H54 (cell line): ENCODE data around the gene EIF4G1.
A peak's percentile ranks its signal among the peaks of the same experiment; 100 is the strongest.

Experiments
- DNase-seq: peaks from one replicate; pipeline ENCODE4 v3.0.0; 2011; ENCODE audit warnings: low spot score, mixed read lengths; ENCODE audit not compliant: insufficient read length
- FAIRE-seq: peaks from 3 replicates; lab custom pipeline; 2011; peaks lifted over from hg19 to GRCh38; lab: Jason Lieb, UNC
- POLR2A ChIP-seq: IDR thresholded peaks from 2 replicates; pipeline ENCODE4 v1.6.1; 2011; ENCODE audit warnings: low read depth, mild to moderate bottlenecking, low read length

Gene EIF4G1

DNA sequence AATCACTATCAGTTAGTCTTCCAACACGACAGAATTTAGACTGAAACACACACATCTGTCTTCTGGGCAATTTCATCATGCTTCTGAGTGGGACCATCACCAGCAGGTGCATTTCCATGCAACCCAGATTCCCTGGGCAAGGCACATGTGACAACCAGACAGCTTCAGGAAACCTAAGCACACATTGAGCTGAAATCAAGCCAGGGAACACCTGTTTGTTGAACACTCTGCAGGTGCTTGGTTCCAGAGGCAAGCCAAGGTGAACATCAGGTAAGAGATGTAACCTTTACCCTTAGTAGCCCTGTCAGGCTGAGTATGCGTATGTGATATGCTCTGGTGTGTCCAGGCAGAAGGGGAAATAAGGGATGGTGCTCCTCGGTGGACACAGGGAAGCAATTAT, 18.6 kb upstream of the EIF4G1 start:
- no peak for TF ChIP-seq POLR2A
- DNase-seq (no peak), FAIRE-seq (no peak)

GRCh38 chr3:184296616-184297015, 17.8 kb upstream of the EIF4G1 start:
- no peak for FAIRE-seq
- no peak for DNase-seq
- TF ChIP-seq POLR2A = no peak

- FAIRE-seq (no peak), DNase-seq (peak; percentile 95)
- TF ChIP-seq POLR2A = peak; percentile 92
Observed at GRCh38 chr3:184298759-184299487, 15.5 kb upstream of the EIF4G1 start, which contains the start of gene PSMD2. TSS of gene PSMD2 (plus strand) at chr3:184299241. CDS start at chr3:184299267, 26 bp downstream.

DNA sequence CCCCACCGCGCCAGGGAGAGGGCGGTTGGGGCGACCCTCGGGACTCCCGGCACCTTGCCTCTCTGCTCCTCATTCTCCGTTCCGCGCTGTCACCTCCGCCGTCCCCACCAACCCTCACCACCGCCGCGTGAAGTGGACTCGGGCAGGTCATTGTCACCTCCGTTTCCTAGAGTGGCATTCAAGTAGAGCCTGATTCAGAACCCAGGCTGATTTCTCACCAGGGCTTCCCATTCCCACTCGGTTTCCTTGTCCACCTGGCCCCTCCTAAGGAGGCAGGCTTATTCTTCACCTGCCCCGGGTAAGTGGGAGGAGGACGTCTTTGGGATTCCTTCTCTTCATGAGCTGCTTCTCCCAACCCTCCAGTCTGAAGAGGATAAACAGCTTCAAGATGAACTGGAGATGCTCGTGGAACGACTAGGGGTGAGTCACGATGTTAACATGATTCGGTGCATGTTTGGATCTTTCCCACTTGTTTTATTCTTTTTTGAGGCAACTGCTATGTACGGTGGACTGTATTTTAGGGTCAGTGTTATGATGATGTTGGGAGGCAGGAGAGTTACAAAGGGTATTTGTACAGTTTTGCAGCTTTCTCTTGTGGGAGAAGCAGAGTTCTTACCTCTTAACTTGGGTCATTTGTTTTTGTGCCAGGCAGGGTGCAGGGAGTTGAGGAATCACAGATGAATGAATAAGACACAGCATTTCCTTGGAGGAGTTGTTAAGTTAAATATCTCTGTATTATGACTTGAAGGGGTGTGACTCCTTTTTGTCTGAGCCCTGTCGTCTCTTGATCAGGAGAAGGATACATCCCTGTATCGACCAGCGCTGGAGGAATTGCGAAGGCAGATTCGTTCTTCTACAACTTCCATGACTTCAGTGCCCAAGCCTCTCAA, 14.7 kb upstream of the EIF4G1 start:
- TF ChIP-seq POLR2A = no peak
- DNase-seq (no peak), FAIRE-seq (no peak)

DNA sequence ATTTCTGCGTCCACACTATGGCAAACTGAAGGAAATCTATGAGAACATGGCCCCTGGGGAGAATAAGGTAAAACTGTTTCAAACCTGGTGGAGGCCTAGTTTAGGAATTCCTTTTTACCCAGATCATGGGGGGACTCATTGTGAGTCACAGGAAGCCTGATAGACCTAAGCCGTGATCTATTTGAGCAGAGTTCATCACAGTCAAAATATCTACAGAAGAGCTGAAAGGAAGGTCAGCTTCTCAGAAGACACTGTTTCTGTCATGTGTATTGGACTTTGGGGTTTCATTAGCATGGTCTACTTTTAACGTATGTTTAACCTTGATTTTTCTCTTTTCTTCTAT, 14.1 kb upstream of the EIF4G1 start:
- TF ChIP-seq POLR2A = no peak
- peak; percentile 53 for FAIRE-seq
- DNase-seq = peak; percentile 49

DNA sequence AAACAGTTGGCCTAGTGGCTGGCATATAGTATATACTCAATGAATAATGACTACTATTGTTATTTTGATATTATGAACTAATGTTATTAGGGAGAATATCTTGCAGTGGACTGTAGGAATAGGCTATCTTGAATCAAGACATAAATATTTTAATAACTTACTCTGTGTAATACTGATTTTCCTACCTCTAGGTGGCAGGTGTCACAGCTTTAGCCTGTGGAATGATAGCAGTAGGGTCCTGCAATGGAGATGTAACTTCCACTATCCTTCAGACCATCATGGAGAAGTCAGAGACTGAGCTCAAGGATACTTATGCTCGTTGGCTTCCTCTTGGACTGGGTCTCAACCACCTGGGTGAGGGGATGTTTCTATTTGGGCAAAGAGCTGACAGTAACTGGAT, 8.8 kb upstream of the EIF4G1 start:
- DNase-seq (no peak), FAIRE-seq (no peak)
- no peak for TF ChIP-seq POLR2A

GRCh38 chr3:184306341-184306972, 7.9 kb upstream of the EIF4G1 start:
- FAIRE-seq (no peak), DNase-seq (no peak)
- TF ChIP-seq POLR2A = no peak

DNA sequence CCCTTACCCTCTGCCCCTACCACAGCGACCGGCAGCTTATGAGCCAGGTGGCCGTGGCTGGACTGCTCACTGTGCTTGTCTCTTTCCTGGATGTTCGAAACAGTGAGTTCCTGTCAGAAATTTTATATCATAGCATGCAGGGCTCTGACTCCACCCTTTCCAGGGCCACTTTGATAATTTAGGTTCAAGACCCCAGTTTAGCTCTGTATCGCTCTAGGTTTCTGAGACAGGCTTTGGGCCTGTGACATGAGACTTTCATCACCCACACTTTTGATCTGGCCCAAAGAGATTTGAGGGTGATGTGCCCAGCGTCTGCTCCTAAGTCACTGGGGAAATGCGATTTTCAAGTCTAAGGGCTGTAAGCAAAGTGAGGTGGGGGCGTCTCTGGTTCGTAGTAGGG, 6.5 kb upstream of the EIF4G1 start:
- no peak for FAIRE-seq
- TF ChIP-seq POLR2A = no peak
- DNase-seq = no peak

- no peak for FAIRE-seq
- no peak for TF ChIP-seq POLR2A
- DNase-seq = no peak
Observed at GRCh38 chr3:184308744-184309143, 5.7 kb upstream of the EIF4G1 start.

DNA sequence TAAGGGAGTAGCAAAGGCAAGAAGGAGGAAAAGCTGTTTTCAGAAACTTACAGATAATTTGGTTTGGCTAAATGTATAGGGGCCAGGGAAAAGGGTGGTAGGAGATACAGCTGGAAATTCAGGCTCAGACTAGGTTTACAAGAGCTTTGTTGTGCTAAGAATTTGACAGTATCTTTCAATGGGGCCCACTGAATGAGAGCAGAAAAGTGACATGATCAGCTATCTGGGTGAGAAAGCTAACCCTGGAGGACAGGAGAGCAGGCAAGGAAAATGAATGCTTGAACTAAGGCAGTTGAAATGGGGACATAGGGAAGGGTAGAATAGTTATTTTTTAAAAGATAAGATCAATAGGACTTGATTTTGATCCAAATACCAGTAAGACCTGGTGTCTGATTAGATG, 2.8 kb upstream of the EIF4G1 start:
- no peak for TF ChIP-seq POLR2A
- DNase-seq (no peak), FAIRE-seq (no peak)

GRCh38 chr3:184314700-184315542, 515 bp downstream of the EIF4G1 start:
- FAIRE-seq (no peak), DNase-seq (peak; percentile 47)

GRCh38 chr3:184315543-184315867, 1.1 kb downstream of the EIF4G1 start:
- TF ChIP-seq POLR2A = no peak
- FAIRE-seq (no peak), DNase-seq (no peak)

More at GRCh38 chr3:184314700-184315542, 515 bp downstream of the EIF4G1 start:
- no peak; the same call in 1 of the 2 replicates for TF ChIP-seq POLR2A

- FAIRE-seq (no peak), DNase-seq (no peak)
- no peak for TF ChIP-seq POLR2A
Observed at GRCh38 chr3:184315871-184316661, 1.7 kb downstream of the EIF4G1 start.
